Hematopoietic multipotent progenitor cell (in vitro differentiated cells): ENCODE measurements around the gene FAM221A. TPM values are rescaled to one million over a fixed set of nuclear protein-coding genes. Genes with fewer than 3 reads are reported as not detected.

Experiments
- small RNA-seq: library from RNA; depleted of rRNA; stranded (forward); fragments of <200 nt; gene quantifications from one replicate; pipeline ENCODE3, GENCODE V24; 2012
- total RNA-seq: library from RNA; depleted of rRNA; stranded (reverse); fragments of >200 nt; gene quantifications from one replicate; pipeline ENCODE4 v1.2.3, GENCODE V29; 2012

Gene FAM221A
- total RNA-seq, 1 donor: 11.6 TPM

Small RNAs within 50 kb of the gene (small RNA-seq; reads per million reads assigned to genes)
- gene AC006026.2: not detected

Other genes starting within 250 kb of the FAM221A start
- gene IGF2BP3, start 209.7 kb upstream of the FAM221A start, total RNA-seq: 6.7 TPM
- 30.2 TPM for gene TRA2A, start 148.2 kb upstream of the FAM221A start, total RNA-seq
- gene CCDC126, start 82.8 kb upstream of the FAM221A start, total RNA-seq: 5.1 TPM
- under 0.01 TPM for gene STK31, start 30.0 kb downstream of the FAM221A start, total RNA-seq